Esophagus squamous epithelium (tissue), 5 donors: ENCODE results near the gene UNC5C. TPM values are rescaled to one million over a fixed set of nuclear protein-coding genes. Genes with fewer than 3 reads are reported as not detected.

Experiments
- DNase-seq: peaks from one replicate; lab custom pipeline; 2025; lab: John Stamatoyannopoulos, UW
- H3K27ac ChIP-seq, 4 donors: fragments of 200-600 bp; sonication (generic); one replicate each; pipeline ENCODE4 v1.5.1; 2016 to 2019; ENCODE audit warnings: mild to moderate bottlenecking in 1 of 4
- H3K27me3 ChIP-seq, 4 donors: fragments of 200-600 bp; sonication (generic); 1 replicate in 3 of 4; 2 replicates in 1 of 4; pipeline versions ENCODE4 v1.5.1 to v1.6.0; 2017 to 2021; ENCODE audit warnings: antibody characterized with exemption in 1 of 4
- H3K36me3 ChIP-seq, 3 donors: fragments of 200-600 bp; sonication (generic); one replicate each; pipeline ENCODE4 v1.5.1; 2016 to 2019
- H3K4me1 ChIP-seq, 3 donors: fragments of 200-600 bp; sonication (generic); one replicate each; pipeline ENCODE4 v1.5.1; 2017 to 2019
- H3K4me3 ChIP-seq, 4 donors: fragments of 200-600 bp; sonication (generic); 1 replicate in 3 of 4; 2 replicates in 1 of 4; pipeline ENCODE4 v1.5.1; 2016 to 2019; ENCODE audit warnings: mild to moderate bottlenecking in 2 of 4, moderate library complexity in 1 of 4
- H3K9me3 ChIP-seq, 3 donors: fragments of 200-600 bp; sonication (generic); one replicate each; pipeline ENCODE4 v1.5.1; 2016 to 2019
- POLR2A ChIP-seq, 4 donors: fragments of 450-650 bp; IDR thresholded peaks; one replicate each; pipeline ENCODE4 v1.6.1; 2017; ENCODE audit warnings: antibody characterized with exemption in 4 of 4, mild to moderate bottlenecking in 4 of 4, moderate library complexity in 3 of 4
- WGBS, 2 donors: methylation state at CpG; one replicate each; pipeline ENCODE4 v1.1.5; 2018; 5-methylcytosine and 5-hydroxymethylcytosine counted together
- intact Hi-C: fragments of 100-400 bp; cut with DNase I; formaldehyde crosslinking; loops from one replicate; pipeline ENCODE4 v1.15.0; 2022
- total RNA-seq, 4 donors: library from RNA; depleted of rRNA; stranded (reverse); fragments of >200 nt; gene quantifications; one replicate each; pipeline ENCODE4 v1.1.0, GENCODE V29; 2016
- TF ChIP-seq, protein P1 (sequence below), 6 experiments: fragments of 450-650 bp in 4 of 6; fragments of 200-600 bp in 2 of 6; sonication (generic) in 2 of 6; IDR thresholded peaks; one replicate each; pipeline ENCODE4 v1.5.1; 2016 to 2019; ENCODE audit warnings: antibody characterized with exemption in 6 of 6, mild to moderate bottlenecking in 4 of 6, moderate library complexity in 4 of 6
- donor health status: DM: yes; HTN: yes; CAD: no.

The UNC5C gene
- total RNA-seq, 4 donors from 2014 or later: 0.11 to 0.95 (median 0.36) TPM

DNA sequence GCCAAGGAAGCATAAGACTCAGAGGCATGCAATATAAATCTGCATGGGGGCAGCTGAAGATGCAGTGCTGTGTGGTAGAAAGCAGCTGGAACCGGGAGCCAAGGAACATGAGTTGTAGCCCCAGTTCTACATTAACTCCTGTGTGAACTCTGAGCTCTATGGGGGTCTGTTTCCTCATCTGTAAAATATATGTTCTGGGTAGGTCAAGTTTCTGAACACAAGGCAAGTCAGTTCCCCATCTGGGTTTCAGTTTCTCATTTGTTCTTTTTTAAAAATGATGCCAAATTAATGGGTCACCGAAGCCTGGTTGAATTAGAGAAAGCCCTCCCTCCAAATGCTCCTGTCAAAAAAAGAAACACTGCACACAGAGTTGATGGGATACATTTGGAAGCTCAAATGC lies 24.0 kb downstream of the UNC5C start:
- Histone ChIP-seq H3K36me3 (no peaks in the 10 kb centered on the region), H3K27me3 (no peaks in the 10 kb centered on the region), H3K4me1 (no peaks in the 10 kb centered on the region), H3K4me3 (no peak overlapping the region), H3K27ac (no peak overlapping the region), H3K9me3 (no peaks in the 10 kb centered on the region)
- intact Hi-C loops: no loop called here
- DNase-seq: no peak
- WGBS, 2 donors: 53 to 67% methylated on average over 2 of the region's 2 CpGs
- no peak for TF ChIP-seq POLR2A (IDR thresholded peaks at IDR 0.05)
- TF ChIP-seq, protein P1, sequence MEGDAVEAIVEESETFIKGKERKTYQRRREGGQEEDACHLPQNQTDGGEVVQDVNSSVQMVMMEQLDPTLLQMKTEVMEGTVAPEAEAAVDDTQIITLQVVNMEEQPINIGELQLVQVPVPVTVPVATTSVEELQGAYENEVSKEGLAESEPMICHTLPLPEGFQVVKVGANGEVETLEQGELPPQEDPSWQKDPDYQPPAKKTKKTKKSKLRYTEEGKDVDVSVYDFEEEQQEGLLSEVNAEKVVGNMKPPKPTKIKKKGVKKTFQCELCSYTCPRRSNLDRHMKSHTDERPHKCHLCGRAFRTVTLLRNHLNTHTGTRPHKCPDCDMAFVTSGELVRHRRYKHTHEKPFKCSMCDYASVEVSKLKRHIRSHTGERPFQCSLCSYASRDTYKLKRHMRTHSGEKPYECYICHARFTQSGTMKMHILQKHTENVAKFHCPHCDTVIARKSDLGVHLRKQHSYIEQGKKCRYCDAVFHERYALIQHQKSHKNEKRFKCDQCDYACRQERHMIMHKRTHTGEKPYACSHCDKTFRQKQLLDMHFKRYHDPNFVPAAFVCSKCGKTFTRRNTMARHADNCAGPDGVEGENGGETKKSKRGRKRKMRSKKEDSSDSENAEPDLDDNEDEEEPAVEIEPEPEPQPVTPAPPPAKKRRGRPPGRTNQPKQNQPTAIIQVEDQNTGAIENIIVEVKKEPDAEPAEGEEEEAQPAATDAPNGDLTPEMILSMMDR (IDR thresholded peaks at IDR 0.05): no peak

DNA sequence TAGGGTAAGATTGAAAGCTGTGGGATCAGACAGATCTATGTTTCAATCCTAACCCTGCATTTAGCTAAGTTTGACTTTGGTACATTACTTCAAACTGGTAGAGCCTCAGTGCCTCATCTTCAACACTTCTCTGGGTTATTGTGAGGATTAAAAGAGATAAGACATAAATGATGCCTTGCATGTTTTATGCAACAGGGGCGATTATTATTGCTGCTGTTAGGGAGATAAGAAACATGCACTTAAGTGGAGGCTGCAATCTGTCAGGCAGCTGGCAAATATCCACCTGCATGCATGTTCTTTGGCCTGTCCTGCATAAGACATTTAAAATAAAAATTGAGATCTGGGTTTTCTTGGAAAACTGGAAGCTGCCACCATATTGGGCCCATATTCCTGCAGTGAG lies 24.6 kb downstream of the UNC5C start:
- WGBS, 2 donors: 75 to 86% methylated on average over 1 of the region's 1 CpG
- TF ChIP-seq POLR2A (IDR thresholded peaks at IDR 0.05): no peak
- TF ChIP-seq, protein P1 (IDR thresholded peaks at IDR 0.05): no peak
- Histone ChIP-seq H3K4me1 (no peaks in the 10 kb centered on the region), H3K4me3 (no peak overlapping the region), H3K36me3 (no peaks in the 10 kb centered on the region), H3K27ac (no peak overlapping the region), H3K9me3 (no peaks in the 10 kb centered on the region), H3K27me3 (no peaks in the 10 kb centered on the region)
- no peak for DNase-seq
- intact Hi-C loops: no loop called here

DNA sequence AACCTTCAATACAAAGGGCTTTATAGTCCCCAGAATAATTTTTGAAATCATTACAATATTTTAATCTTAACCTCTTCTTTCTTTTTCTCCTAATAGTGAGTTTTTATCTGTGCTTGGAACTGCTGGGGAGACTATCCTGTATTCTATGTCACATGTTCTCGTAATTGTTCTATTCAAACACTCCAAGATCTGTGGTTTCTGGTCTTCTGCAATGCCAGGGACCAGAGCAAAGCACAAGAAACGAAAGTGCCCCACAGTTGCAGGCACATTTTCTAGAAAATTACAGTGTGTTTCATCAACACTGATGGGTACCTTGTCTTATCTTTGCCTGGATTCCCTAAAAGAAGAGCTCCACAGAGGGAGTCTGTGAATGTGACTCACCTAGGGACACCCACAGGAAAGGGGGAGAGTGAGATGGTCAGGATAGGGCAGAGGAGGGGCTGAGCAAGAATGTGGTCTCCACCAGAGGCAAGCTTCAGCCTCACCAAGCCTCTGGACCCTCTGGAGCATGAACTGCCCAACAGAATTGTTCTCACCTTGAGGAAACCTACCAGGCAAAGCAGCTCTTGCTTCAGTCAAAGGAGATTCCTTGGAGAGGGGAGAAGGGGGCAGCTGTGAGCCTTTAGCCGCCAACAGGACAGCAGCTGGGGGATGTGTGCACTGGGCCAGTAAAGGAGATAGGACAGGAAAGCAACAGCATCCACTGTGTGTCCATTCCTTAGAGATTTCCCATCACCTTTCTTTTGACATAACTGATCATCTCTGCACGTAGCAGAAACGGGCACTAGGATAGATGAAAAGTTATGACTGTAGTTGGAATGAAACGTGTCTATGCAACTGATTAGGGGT lies 25.9 kb downstream of the UNC5C start:
- 65 to 79% methylated on average over 5 to 6 of the region's 6 CpGs for WGBS, 2 donors
- no peak for TF ChIP-seq POLR2A (IDR thresholded peaks at IDR 0.05)
- TF ChIP-seq, protein P1 (IDR thresholded peaks at IDR 0.05): no peak
- H3K27me3 ChIP-seq: no peaks in the 10 kb centered on the region
- no peak overlapping the region for H3K27ac ChIP-seq
- H3K9me3 ChIP-seq: no peaks in the 10 kb centered on the region
- DNase-seq: no peak
- intact Hi-C loops: no loop called here
- no peaks in the 10 kb centered on the region for H3K36me3 ChIP-seq
- H3K4me1 ChIP-seq: no peaks in the 10 kb centered on the region
- no peak overlapping the region for H3K4me3 ChIP-seq

DNA sequence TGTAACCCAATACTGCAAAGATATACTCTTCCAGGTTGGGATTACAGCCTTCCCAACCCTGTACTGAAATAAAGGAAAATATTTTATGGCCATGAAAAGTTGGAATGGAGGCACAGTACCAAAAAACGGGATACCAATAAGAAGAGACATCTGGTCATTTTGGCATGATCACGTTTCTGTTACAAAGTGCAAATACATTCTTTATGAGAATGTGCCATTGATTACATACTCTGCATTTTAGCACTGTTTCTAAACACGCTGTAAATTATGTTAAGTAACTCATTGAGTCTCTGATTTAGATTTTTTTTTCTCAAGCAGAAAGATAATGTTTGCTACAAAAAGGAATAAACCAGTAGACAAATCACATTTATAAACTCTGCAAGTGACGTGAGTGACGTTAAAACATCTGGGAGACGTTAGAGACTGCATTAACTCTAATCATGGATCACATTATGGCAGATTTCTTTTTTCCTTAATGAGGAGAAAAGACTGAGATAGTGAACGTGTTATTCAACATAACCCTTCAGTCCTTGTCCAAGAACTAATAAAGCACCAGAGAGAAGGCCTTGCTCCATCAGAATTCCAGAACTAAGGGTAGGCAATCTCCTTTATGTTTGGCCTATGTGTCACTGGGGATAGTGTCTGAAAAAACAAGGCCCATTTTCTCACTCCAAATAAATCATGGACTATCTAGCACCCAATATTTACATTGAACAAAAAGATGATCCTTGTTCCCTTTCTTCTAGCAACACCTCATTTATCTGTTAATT lies 31.0 kb downstream of the UNC5C start:
- 44 to 52% methylated on average over 7 of the region's 7 CpGs for WGBS, 2 donors
- Histone ChIP-seq H3K4me1 (no peaks in the 10 kb centered on the region), H3K36me3 (no peaks in the 10 kb centered on the region), H3K9me3 (no peaks in the 10 kb centered on the region), H3K4me3 (no peak overlapping the region), H3K27me3 (no peaks in the 10 kb centered on the region), H3K27ac (no peak overlapping the region)
- intact Hi-C loops: no loop called here
- no peak for DNase-seq
- no peak for TF ChIP-seq POLR2A (IDR thresholded peaks at IDR 0.05)
- TF ChIP-seq, protein P1 (IDR thresholded peaks at IDR 0.05): no peak

DNA sequence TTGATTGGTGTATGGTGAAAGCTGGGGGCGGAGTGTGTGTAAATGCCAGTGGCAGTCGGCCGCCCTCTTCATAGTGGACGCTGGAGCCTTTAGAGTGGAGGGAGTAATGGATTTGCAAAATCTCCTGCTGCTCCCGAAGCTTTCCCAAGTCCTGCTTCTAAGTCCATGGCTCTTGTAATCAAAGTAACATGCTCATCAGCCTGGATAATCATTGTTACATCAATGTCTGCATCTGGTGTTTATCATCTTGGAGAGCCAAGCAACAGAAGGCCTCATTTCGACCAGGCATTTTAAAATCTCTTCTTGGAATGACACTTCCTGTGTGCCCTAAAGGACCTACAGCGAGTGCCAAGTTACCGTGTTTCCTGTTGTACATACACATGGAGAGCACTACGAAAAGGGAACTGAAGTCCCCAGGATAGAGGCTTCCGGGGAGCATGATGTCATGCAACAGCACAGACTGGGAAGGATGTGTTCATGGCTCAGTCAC lies 32.2 kb downstream of the UNC5C start:
- no peak overlapping the region for H3K4me3 ChIP-seq
- TF ChIP-seq, protein P1 (IDR thresholded peaks at IDR 0.05): no peak
- no peak for TF ChIP-seq POLR2A (IDR thresholded peaks at IDR 0.05)
- no peaks in the 10 kb centered on the region for H3K27me3 ChIP-seq
- H3K36me3 ChIP-seq: no peaks in the 10 kb centered on the region
- 72 to 77% methylated on average over 8 to 9 of the region's 10 CpGs for WGBS, 2 donors
- no peaks in the 10 kb centered on the region for H3K9me3 ChIP-seq
- DNase-seq: no peak
- H3K4me1 ChIP-seq: no peaks in the 10 kb centered on the region
- intact Hi-C loops: no loop called here
- H3K27ac ChIP-seq: peak overlapping the region in 1 of 4 donors; percentile 42
